Nephron progenitor cell (in vitro differentiated cells): Measurements from ENCODE around the gene RITA1.
"Not testable (repeated sequence)": the region's sequence is repeated elsewhere in the genome, so short reads cannot be mapped to it uniquely, and the experiment has no call there.

ENCODE experiments used
- DNase-seq: peaks from one replicate; pipeline ENCODE4 v3.0.0; 2021
- H3K27ac Mint-ChIP-seq: 2 replicates; pipeline ENCODE4 v1.8.0; 2021; ENCODE audit warnings: mild to moderate bottlenecking, moderate library complexity, mixed read lengths
- H3K27me3 Mint-ChIP-seq: 2 replicates; pipeline ENCODE4 v1.8.0; 2021; ENCODE audit warnings: mild to moderate bottlenecking, low read depth, mixed read lengths; ENCODE audit not compliant: poor library complexity
- H3K36me3 Mint-ChIP-seq: 2 replicates; pipeline ENCODE4 v1.8.0; 2021; ENCODE audit warnings: low read depth, mixed read lengths
- H3K4me1 Mint-ChIP-seq: 2 replicates; pipeline ENCODE4 v1.8.0; 2021; ENCODE audit warnings: mixed read lengths
- H3K4me3 Mint-ChIP-seq: 2 replicates; pipeline ENCODE4 v1.8.0; 2021; ENCODE audit warnings: mild to moderate bottlenecking, moderate library complexity, mixed read lengths
- H3K9me3 Mint-ChIP-seq: 2 replicates; pipeline ENCODE4 v1.8.0; 2021; ENCODE audit warnings: mild to moderate bottlenecking, moderate library complexity, mixed read lengths
- TF ChIP-seq, protein P1 (sequence below): fragments of 200-600 bp; sonication (generic); IDR thresholded peaks from 2 replicates; pipeline ENCODE4 v1.5.0; 2021; ENCODE audit warnings: antibody characterized with exemption

RITA1 gene

DNA sequence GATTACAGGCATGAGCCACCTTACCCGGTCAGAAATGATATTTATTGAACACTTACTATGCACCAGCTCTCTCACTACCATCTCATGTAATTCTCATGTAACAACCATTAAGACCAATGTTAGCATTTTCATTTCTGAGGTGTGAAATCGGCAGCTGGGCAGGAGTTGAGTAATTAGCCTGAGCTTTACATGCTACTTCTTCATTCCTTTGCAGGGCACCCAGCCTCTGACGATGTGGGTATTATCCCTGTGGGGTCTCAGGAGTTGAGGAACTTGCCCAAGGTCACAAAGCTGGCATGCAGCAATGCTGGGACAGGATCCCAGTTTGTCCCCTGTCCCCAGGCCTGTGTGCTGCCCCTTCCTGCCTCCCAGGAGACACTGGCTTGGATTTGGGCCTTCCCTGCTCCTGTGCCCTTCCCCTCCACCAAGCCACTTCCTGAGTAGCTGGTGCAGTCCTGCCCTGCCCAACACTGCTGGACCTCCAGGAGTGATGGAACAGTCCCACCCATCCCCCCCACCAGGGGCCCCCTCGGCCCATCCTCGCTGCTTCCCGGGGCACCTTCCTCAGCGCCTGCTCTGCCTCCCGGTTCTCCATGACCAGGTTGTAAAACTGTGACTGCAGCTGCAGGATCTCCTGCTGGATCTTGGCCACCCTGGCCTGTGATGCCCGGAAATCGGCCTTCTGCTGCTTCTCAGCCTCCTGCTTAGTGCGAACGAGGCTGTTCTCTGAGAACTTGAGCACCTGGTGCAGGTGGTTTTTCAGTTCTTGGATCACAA is 14.7 kb downstream of the RITA1 start:
- H3K27me3 Mint-ChIP-seq = peaks cover 2% of the 10 kb centered on the region
- H3K27ac Mint-ChIP-seq = no peak overlapping the region
- TF ChIP-seq, protein P1, sequence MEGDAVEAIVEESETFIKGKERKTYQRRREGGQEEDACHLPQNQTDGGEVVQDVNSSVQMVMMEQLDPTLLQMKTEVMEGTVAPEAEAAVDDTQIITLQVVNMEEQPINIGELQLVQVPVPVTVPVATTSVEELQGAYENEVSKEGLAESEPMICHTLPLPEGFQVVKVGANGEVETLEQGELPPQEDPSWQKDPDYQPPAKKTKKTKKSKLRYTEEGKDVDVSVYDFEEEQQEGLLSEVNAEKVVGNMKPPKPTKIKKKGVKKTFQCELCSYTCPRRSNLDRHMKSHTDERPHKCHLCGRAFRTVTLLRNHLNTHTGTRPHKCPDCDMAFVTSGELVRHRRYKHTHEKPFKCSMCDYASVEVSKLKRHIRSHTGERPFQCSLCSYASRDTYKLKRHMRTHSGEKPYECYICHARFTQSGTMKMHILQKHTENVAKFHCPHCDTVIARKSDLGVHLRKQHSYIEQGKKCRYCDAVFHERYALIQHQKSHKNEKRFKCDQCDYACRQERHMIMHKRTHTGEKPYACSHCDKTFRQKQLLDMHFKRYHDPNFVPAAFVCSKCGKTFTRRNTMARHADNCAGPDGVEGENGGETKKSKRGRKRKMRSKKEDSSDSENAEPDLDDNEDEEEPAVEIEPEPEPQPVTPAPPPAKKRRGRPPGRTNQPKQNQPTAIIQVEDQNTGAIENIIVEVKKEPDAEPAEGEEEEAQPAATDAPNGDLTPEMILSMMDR = no peak
- no peaks in the 10 kb centered on the region for H3K9me3 Mint-ChIP-seq
- no peak overlapping the region for H3K4me3 Mint-ChIP-seq
- no peaks in the 10 kb centered on the region for H3K36me3 Mint-ChIP-seq
- no peak for DNase-seq
- peaks cover 24% of the 10 kb centered on the region for H3K4me1 Mint-ChIP-seq

DNA sequence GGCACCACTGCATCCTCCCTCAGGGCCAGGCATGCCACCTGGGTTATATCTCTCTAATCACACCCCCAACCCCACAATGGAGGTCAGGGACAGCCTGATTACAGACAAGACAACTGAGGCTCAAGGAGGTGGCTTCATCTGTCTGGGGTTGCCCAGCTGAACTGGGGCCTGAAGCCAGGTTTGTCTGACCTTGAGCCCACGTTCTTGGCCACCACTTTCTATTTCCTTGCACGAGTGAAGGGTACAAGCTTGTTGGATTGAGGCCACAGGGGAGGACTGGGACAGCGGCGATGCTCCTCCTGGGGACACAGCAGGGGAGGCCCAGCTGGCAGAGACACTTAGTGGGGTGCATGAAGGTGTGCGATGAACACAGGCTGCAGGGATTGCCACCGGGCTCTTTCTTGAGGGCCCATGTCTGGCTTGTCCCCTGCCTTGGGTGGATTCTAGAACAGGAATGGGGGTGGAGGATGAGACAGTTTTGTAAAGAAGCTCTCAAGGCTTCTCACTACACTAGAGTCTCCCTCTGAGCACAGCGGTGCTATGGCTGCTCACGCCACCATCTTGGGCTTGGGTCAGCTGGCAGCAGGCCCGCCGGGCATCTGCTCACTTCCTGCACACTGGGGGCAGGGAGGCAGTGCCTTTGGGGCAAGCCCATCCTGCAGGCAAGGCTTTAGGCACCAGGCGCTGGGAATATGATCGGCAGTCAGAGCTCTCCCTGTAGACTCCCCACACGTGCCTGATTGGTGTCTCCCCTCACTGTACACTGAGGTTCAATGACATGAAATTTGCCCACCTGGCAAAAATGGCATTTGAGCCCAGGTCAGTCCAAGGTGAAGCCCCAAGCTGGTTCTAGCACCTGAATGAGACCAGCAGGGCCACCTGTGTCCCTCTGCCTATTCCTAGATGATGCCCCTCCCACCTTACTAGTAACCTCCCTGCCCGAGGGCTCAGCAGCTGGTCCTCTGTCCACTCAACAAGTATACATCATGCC is 16.0 kb downstream of the RITA1 start:
- H3K4me1 Mint-ChIP-seq = peaks cover 21% of the 10 kb centered on the region
- no peak overlapping the region for H3K4me3 Mint-ChIP-seq
- TF ChIP-seq, protein P1 = no peak
- H3K9me3 Mint-ChIP-seq = peaks cover 5% of the 10 kb centered on the region
- H3K27ac Mint-ChIP-seq = no peak overlapping the region
- peaks cover 2% of the 10 kb centered on the region for H3K27me3 Mint-ChIP-seq
- DNase-seq = no peak
- H3K36me3 Mint-ChIP-seq = peaks cover 5% of the 10 kb centered on the region

DNA sequence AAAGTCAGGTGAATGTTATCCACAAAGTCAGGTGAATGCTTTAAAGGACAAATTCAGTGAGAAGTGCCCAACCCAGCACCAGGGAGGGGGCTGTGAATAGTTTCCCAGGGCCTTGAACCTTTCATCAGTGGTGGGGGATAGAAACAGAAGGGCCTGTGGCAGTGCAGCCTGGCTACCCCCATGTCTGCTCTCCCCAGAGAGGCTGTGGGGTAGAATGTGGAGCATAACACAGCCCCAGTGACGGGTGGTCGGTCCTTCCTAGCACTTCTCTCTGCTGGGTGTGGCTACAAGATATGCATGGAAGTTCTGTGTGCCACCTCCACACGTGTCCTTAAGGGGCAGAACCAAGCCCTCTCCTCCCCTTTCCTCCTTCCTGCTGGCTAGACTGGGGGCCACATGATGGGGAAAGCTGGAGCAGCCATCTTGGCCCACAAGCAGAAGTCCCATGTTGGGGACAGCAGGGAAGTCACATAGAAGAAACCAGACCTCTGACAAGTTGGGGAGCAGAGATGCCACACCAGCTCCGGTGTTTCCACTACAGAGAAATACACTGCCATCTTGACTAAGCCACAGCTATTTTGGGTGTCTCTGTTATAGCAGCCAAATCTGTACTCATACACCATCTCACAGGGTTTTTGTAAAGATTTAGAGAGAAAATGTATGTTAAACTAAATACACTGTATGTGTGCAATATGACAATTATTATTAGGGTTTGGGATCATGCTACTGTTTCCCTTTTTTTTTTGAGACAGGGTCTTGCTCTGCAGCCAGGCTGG is 17.0 kb downstream of the RITA1 start:
- Mint-ChIP-seq H3K9me3 (peaks cover 8% of the 10 kb centered on the region), H3K36me3 (peaks cover 9% of the 10 kb centered on the region), H3K4me1 (peaks cover 17% of the 10 kb centered on the region), H3K4me3 (no peak overlapping the region), H3K27me3 (peaks cover 2% of the 10 kb centered on the region), H3K27ac (no peak overlapping the region)
- no peak for DNase-seq
- TF ChIP-seq, protein P1 = no peak

DNA sequence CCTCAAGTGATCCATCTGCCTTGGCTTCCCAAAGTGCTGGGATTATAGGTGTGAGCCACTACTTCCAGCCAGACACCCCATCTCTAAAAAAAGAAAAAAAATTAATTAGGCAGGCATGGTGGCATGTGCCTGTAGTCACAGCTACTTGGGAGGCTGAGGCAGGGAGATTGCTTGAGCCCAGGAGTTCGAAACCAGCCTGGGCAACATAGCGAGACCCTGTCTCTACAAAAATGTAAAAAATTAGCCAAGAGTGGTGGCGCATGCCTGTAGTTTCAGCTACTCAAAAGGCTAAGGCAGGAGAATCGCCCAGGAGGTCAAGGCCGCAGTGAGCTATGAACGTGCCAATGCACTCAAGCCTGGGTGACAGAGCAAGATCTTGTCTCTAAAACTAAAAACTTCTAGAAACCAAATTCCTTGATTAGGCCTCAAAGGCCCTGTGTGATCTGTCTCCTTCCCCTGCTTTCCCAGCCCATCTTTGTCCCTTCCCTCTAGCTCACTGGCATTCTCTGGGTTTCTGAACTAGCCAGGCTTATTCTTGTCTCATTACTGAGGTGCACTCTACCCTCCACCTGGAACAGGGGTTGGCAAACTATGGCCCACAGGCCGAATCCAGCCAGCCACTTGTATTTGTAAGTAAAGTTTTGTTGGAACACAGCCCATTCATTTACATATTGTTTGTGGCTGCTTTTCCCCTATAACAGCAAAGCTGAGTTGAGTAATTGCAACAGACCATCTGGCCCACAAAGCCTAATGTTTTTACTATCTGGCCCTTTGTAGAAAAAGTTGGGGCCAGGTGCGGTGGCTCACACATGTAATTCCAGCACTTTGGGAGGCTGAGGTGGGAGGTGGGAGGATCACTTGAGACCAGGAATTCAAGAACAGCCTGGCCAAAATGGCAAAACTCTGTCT is 18.6 kb downstream of the RITA1 start:
- Mint-ChIP-seq H3K27me3 (peaks cover 2% of the 10 kb centered on the region), H3K9me3 (peaks cover 9% of the 10 kb centered on the region), H3K27ac (peak overlapping the region; percentile 79), H3K4me1 (peaks cover 16% of the 10 kb centered on the region), H3K36me3 (peaks cover 11% of the 10 kb centered on the region), H3K4me3 (no peak overlapping the region)
- DNase-seq = no peak
- TF ChIP-seq, protein P1 = no peak

DNA sequence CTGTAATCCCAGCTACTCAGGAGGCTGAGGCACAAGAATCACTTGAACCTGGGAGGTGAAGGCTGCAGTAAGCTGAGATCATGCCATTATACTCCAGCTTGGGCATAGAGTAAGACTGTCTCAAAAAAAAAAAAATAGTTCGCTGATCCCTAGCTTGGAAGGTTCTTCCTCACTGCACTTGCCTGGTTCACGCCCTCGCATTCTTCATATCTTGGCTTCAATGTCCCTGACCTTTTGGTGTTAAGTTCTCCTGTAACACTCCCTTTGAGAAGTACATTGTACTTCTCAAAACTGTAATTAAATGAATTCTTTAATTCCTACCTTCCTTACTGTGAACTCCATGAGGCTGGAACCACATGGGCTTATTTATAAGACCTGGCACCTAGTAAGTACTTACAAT is 19.3 kb downstream of the RITA1 start:
- no peak for DNase-seq
- peaks cover 9% of the 10 kb centered on the region for H3K9me3 Mint-ChIP-seq
- TF ChIP-seq, protein P1 = no peak
- peaks cover 16% of the 10 kb centered on the region for H3K4me1 Mint-ChIP-seq
- H3K27me3 Mint-ChIP-seq = peaks cover 1% of the 10 kb centered on the region
- peak overlapping the region; percentile 80 for H3K27ac Mint-ChIP-seq
- no peak overlapping the region for H3K4me3 Mint-ChIP-seq
- peaks cover 11% of the 10 kb centered on the region for H3K36me3 Mint-ChIP-seq

DNA sequence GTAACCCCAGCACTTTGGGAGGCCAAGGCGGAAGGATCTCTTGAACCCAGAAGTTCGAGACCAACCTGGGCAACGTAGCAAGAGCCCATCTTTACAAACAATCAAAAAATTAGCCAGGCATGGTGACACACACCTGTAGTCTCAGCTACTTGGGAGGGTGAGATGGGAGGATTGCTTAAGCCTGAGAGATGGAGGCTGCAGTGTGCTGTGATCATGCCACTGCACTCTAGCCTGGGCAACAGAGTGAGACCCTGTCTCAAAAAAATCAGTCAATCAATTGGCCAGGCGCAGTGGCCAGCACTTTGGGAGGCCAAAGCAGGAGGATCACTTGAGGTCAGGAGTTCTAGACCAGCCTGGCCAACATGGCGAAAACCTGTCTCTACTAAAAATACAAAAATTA is 21.3 kb downstream of the RITA1 start:
- H3K4me3 Mint-ChIP-seq = not testable (repeated sequence)

More for the DNA sequence above, 21.3 kb downstream of the RITA1 start:
- H3K27me3 Mint-ChIP-seq, H3K9me3 Mint-ChIP-seq, H3K27ac Mint-ChIP-seq, DNase-seq: not testable (repeated sequence)
- H3K36me3 Mint-ChIP-seq = peaks cover 11% of the 10 kb centered on the region
- H3K4me1 Mint-ChIP-seq = peaks cover 16% of the 10 kb centered on the region
